ENCODE measurements around the gene ATRIP.

- TF ChIP-seq POLR2AphosphoS5 (IDR thresholded peaks at IDR 0.05; ENCODE audit: low read depth, low read length) (no peak), CTCF (IDR thresholded peaks at IDR 0.05) (no peak), CHD2 (IDR thresholded peaks at IDR 0.05; ENCODE audit: low read length, partially characterized antibody) (no peak), NRF1 (IDR thresholded peaks at IDR 0.05; ENCODE audit: low read depth, low read length) (no peak), RFX5 (IDR thresholded peaks at IDR 0.05; ENCODE audit: low read length) (no peak), YY1 (IDR thresholded peaks at IDR 0.05; ENCODE audit: low read depth) (no peak), GABPA (IDR thresholded peaks at IDR 0.05; ENCODE audit: low read depth) (no peak), EP300 (IDR thresholded peaks at IDR 0.05; ENCODE audit: borderline replicate concordance in 1 of 2, low read depth in 1 of 2, low read length in 1 of 2) (no peak), JUND (IDR thresholded peaks at IDR 0.05) (no peak), USF2 (IDR thresholded peaks at IDR 0.05; ENCODE audit: borderline replicate concordance, low read depth, low read length) (no peak), EZH2phosphoT487 (IDR thresholded peaks at IDR 0.05; ENCODE audit: borderline replicate concordance, low read depth) (no peak), RCOR1 (IDR thresholded peaks at IDR 0.05; ENCODE audit: low read length) (no peak), RXRA (IDR thresholded peaks at IDR 0.05; ENCODE audit: borderline replicate concordance, low read depth) (no peak), REST (IDR thresholded peaks at IDR 0.05; ENCODE audit: low read depth, low read length) (no peak)
Measured at GRCh38 chr3:48441940-48442339, 4.6 kb upstream of the ATRIP start.
